Transverse colon (tissue), 4 donors: ENCODE measurements around the gene XIST. TPM values are rescaled to one million over a fixed set of nuclear protein-coding genes. Genes with fewer than 3 reads are reported as not detected.
"Not testable (repeated sequence)": the region's sequence is repeated elsewhere in the genome, so short reads cannot be mapped to it uniquely, and the experiment has no call there.

Source experiments
- DNase-seq: peaks from one replicate; pipeline ENCODE4 v3.0.0-alpha.2; 2019
- H3K27ac ChIP-seq, 4 donors: fragments of 200-600 bp; sonication (generic); 2 replicates each; pipeline ENCODE4 v1.5.1; 2016 to 2018; ENCODE audit warnings: inconsistent platforms in 4 of 4
- H3K27me3 ChIP-seq: fragments of 200-600 bp; sonication (generic); 2 replicates; pipeline ENCODE4 v1.5.1; 2017; ENCODE audit warnings: inconsistent platforms
- H3K36me3 ChIP-seq, 4 donors: fragments of 200-600 bp; sonication (generic); 2 replicates each; pipeline ENCODE4 v1.5.1; 2017 to 2019; ENCODE audit warnings: inconsistent platforms in 4 of 4
- H3K4me1 ChIP-seq, 4 donors: fragments of 200-600 bp; sonication (generic); 2 replicates each; pipeline ENCODE4 v1.5.1; 2017 to 2020; ENCODE audit warnings: inconsistent platforms in 4 of 4
- H3K4me3 ChIP-seq, 4 donors: fragments of 200-600 bp; sonication (generic); 1 replicate in 1 of 4; 2 replicates in 3 of 4; pipeline versions ENCODE4 v1.5.1 to v1.6.1; 2017 to 2019; ENCODE audit warnings: inconsistent platforms in 4 of 4
- H3K9me3 ChIP-seq, 2 donors: fragments of 200-600 bp; sonication (generic); 2 replicates each; pipeline ENCODE4 v1.5.1; 2017 to 2019; ENCODE audit warnings: inconsistent platforms in 2 of 2
- CTCF ChIP-seq, 5 experiments: fragments of 200-600 bp in 3 of 5; fragments of 450-650 bp in 2 of 5; sonication (generic) in 3 of 5; IDR thresholded peaks; 1 replicate in 2 of 5; 2 replicates in 3 of 5; pipeline ENCODE4 v1.5.1; 2016 to 2017; ENCODE audit warnings: antibody characterized with exemption in 5 of 5, inconsistent platforms in 3 of 5, mild to moderate bottlenecking in 2 of 5, moderate library complexity in 1 of 5
- EP300 ChIP-seq: sonication (generic); formaldehyde crosslinking; IDR thresholded peaks from one replicate; pipeline ENCODE4 v1.6.1; 2017; ENCODE audit warnings: antibody characterized with exemption, low read depth
- POLR2A ChIP-seq: fragments of 450-650 bp; IDR thresholded peaks from one replicate; pipeline ENCODE4 v1.6.1; 2016; ENCODE audit warnings: antibody characterized with exemption, mild to moderate bottlenecking, moderate library complexity
- POLR2AphosphoS5 ChIP-seq, 3 donors: sonication (generic); formaldehyde crosslinking; IDR thresholded peaks; one replicate each; pipeline ENCODE4 v1.6.1; 2016; ENCODE audit warnings: antibody characterized with exemption in 3 of 3
- WGBS, 2 donors: methylation state at CpG; one replicate each; pipeline ENCODE4 v1.1.5; 2018; ENCODE audit warnings: low coverage in 1 of 2; 5-methylcytosine and 5-hydroxymethylcytosine counted together
- in situ Hi-C, 4 donors: fragments of 200-750 bp; cut with MboI; loops; one replicate each; pipeline versions ENCODE4 v1.15.0 to v1.15.1; 2017; ENCODE audit warnings: low sequenced_read_pairs in 3 of 4, low pct_ligation_motif_present in 1 of 4, low pct_unique_long_range_greater_than_20kb in 1 of 4
- intact Hi-C: fragments of 100-400 bp; cut with DNase I; formaldehyde crosslinking; loops from one replicate; pipeline ENCODE4 v1.15.1; 2023; ENCODE audit warnings: low total_unique reads
- total RNA-seq, 4 donors: library from RNA; depleted of rRNA; stranded (reverse); fragments of >200 nt; gene quantifications; one replicate each; pipeline ENCODE4 v1.1.0, GENCODE V29; 2016

XIST gene
- total RNA-seq, 4 donors from 2014 or later: 0.27 to 709 (median 242) TPM

- TF ChIP-seq POLR2AphosphoS5 (IDR thresholded peaks at IDR 0.05): no peak
- TF ChIP-seq POLR2A: no peak
- Histone ChIP-seq H3K36me3 (no peaks in the 10 kb centered on the region), H3K27ac (no peak overlapping the region), H3K27me3 (no peaks in the 10 kb centered on the region), H3K9me3 (no peaks in the 10 kb centered on the region), H3K4me3 (no peak overlapping the region), H3K4me1 (no peaks in the 10 kb centered on the region)
- in situ Hi-C loops (no loop called here), intact Hi-C loops (no loop called here)
- DNase-seq: no peak
- 70 to 80% methylated on average over 2 to 6 of the region's 6 CpGs for WGBS, 2 donors
Observed at GRCh38 chrX:73817393-73818199, 34.9 kb downstream of the XIST start.

- no peak for TF ChIP-seq POLR2AphosphoS5 (IDR thresholded peaks at IDR 0.05)
- no peak for TF ChIP-seq EP300
- no peak for TF ChIP-seq CTCF (IDR thresholded peaks at IDR 0.05)
- no peak for TF ChIP-seq POLR2A
- in situ Hi-C loops: no loop called here
Observed at GRCh38 chrX:73812256-73812655, 40.3 kb downstream of the XIST start.

GRCh38 chrX:73804109-73804508 is 48.4 kb downstream of the XIST start:
- H3K4me1 ChIP-seq, H3K27ac ChIP-seq, in situ Hi-C loops, DNase-seq, H3K9me3 ChIP-seq, H3K27me3 ChIP-seq, H3K4me3 ChIP-seq, H3K36me3 ChIP-seq, intact Hi-C loops: not testable (repeated sequence)
- WGBS, 2 donors: 79% methylated on average over 1 of the region's 1 CpG; no CpG with 5 or more reads in 1 of the 2 donors

More at GRCh38 chrX:73812256-73812655, 40.3 kb downstream of the XIST start:
- H3K36me3 ChIP-seq: no peaks in the 10 kb centered on the region
- H3K4me3 ChIP-seq: no peak overlapping the region
- H3K27me3 ChIP-seq: no peaks in the 10 kb centered on the region
- intact Hi-C loops: no loop called here
- no peak for DNase-seq
- H3K9me3 ChIP-seq: no peaks in the 10 kb centered on the region
- H3K4me1 ChIP-seq: no peaks in the 10 kb centered on the region
- H3K27ac ChIP-seq: no peak overlapping the region

GRCh38 chrX:73799888-73800287 is 52.6 kb downstream of the XIST start:
- Histone ChIP-seq H3K9me3 (no peaks in the 10 kb centered on the region), H3K27ac (no peak overlapping the region), H3K36me3 (no peaks in the 10 kb centered on the region), H3K4me1 (no peaks in the 10 kb centered on the region), H3K27me3 (no peaks in the 10 kb centered on the region), H3K4me3 (no peak overlapping the region)
- WGBS, 2 donors: 44% methylated on average over 3 of the region's 3 CpGs; no CpG with 5 or more reads in 1 of the 2 donors
- intact Hi-C loops: no loop called here
- no peak for DNase-seq
- no peak for TF ChIP-seq EP300
- no peak for TF ChIP-seq CTCF (IDR thresholded peaks at IDR 0.05)
- TF ChIP-seq POLR2A: no peak
- TF ChIP-seq POLR2AphosphoS5 (IDR thresholded peaks at IDR 0.05): no peak
- in situ Hi-C loops: no loop called here

GRCh38 chrX:73792511-73792910 is 60.0 kb downstream of the XIST start:
- H3K27me3 ChIP-seq, H3K27ac ChIP-seq, H3K4me3 ChIP-seq, intact Hi-C loops, H3K4me1 ChIP-seq, H3K9me3 ChIP-seq, in situ Hi-C loops, DNase-seq, H3K36me3 ChIP-seq: not testable (repeated sequence)
- whole genome bisulfite sequencing, 2 donors: 85 to 89% methylated on average over 2 to 8 of the region's 8 CpGs
